PC-3 (cell line): ENCODE measurements around the gene PPP6R2. TPM values are rescaled to one million over a fixed set of nuclear protein-coding genes. Genes with fewer than 3 reads are reported as not detected.
A peak's percentile ranks its signal among the peaks of the same experiment; 100 is the strongest.

Experiments used
- ATAC-seq: fragments of 200-7000 bp; cut with Tn5 transposase; 2 replicates; pipeline ENCODE4 v1.9.1; 2020; ENCODE audit warnings: mild to moderate bottlenecking, moderate library complexity
- BruUV-seq: library from RNA; stranded (reverse); fragments of 400-500 nt; replicated peaks from 2 replicates; lab custom pipeline; 2021; lab: Mats Ljungman, UMichigan
- CTCF ChIA-PET: fragments of 300-600 bp; sonication (Branson Sonifier 250); formaldehyde crosslinking; loops from one replicate; lab custom pipeline; 2022; ENCODE audit warnings: antibody characterized with exemption; lab: Charles Lee
- POLR2A ChIA-PET: fragments of 300-600 bp; sonication (Branson Sonifier 250); formaldehyde crosslinking; loops from one replicate; lab custom pipeline; 2022; ENCODE audit warnings: antibody characterized with exemption; ENCODE audit not compliant: unreplicated experiment; lab: Charles Lee
- DNase-seq: peaks from one replicate; pipeline ENCODE4 v3.0.0-alpha.2; 2015
- H2AFZ ChIP-seq: fragments of 300-600 bp; sonication (generic); 2 replicates; pipeline ENCODE4 v1.6.0; 2016; ENCODE audit warnings: antibody characterized with exemption, low read length
- H3F3A ChIP-seq: fragments of 300-600 bp; sonication (generic); one replicate; pipeline ENCODE4 v1.6.0; 2017; ENCODE audit warnings: antibody characterized with exemption, low read length, control low read depth, mild to moderate bottlenecking; ENCODE audit not compliant: unreplicated experiment
- H3K27ac ChIP-seq: fragments of 300-600 bp; sonication (generic); 2 replicates; pipeline ENCODE4 v1.5.1; 2016; ENCODE audit warnings: mild to moderate bottlenecking, low read length
- H3K27me3 ChIP-seq: fragments of 300-600 bp; sonication (generic); 2 replicates; pipeline ENCODE4 v1.6.1; 2016; ENCODE audit warnings: low read length, mixed read lengths
- H3K36me3 ChIP-seq: fragments of 300-600 bp; sonication (generic); 2 replicates; pipeline ENCODE4 v1.6.1; 2016; ENCODE audit warnings: low read depth, mixed run types, low read length, mixed read lengths
- H3K4me1 ChIP-seq: fragments of 300-600 bp; sonication (generic); 2 replicates; pipeline ENCODE4 v1.5.1; 2016; ENCODE audit warnings: low read length; ENCODE audit not compliant: insufficient read depth
- H3K4me2 ChIP-seq: fragments of 300-600 bp; sonication (generic); 2 replicates; pipeline ENCODE4 v1.6.0; 2016; ENCODE audit warnings: low read length
- H3K4me3 ChIP-seq: fragments of 300-600 bp; sonication (generic); 2 replicates; pipeline ENCODE4 v1.5.1; 2016; ENCODE audit warnings: mild to moderate bottlenecking, low read length, mixed read lengths
- H3K79me2 ChIP-seq: fragments of 300-600 bp; sonication (generic); 2 replicates; pipeline ENCODE4 v1.6.1; 2017; ENCODE audit warnings: low read length, mixed read lengths
- H3K9ac ChIP-seq: fragments of 300-600 bp; sonication (generic); 2 replicates; pipeline ENCODE4 v1.6.0; 2016; ENCODE audit warnings: mild to moderate bottlenecking, low read length
- H3K9me2 ChIP-seq: fragments of 300-600 bp; sonication (generic); replicated peaks from 2 replicates; pipeline ENCODE4 v1.6.1; 2016; ENCODE audit warnings: mixed run types, low read length, mixed read lengths
- H3K9me3 ChIP-seq: fragments of 300-600 bp; sonication (generic); 2 replicates; pipeline ENCODE4 v1.6.1; 2016; ENCODE audit warnings: low read length, mixed read lengths
- H4K20me1 ChIP-seq: fragments of 300-600 bp; sonication (generic); 2 replicates; pipeline ENCODE4 v1.6.1; 2016; ENCODE audit warnings: low read length, mixed read lengths
- EZH2 ChIP-seq: fragments of 300-600 bp; sonication (generic); IDR thresholded peaks from one replicate; pipeline ENCODE4 v1.6.1; 2017; ENCODE audit warnings: antibody characterized with exemption, mild to moderate bottlenecking, low read length; ENCODE audit not compliant: unreplicated experiment
- EZH2phosphoT487 ChIP-seq: fragments of 300-600 bp; sonication (generic); IDR thresholded peaks from 2 replicates; pipeline ENCODE4 v1.6.1; 2018; ENCODE audit warnings: mild to moderate bottlenecking, antibody characterized with exemption, low read length, borderline replicate concordance
- intact Hi-C: fragments of 100-400 bp; cut with micrococcal nuclease; formaldehyde crosslinking; loops from 2 replicates; pipeline ENCODE4 v1.9.0; 2023
- total RNA-seq: library from RNA; depleted of rRNA; stranded (reverse); fragments of >200 nt; gene quantifications from 2 replicates; pipeline ENCODE4 v1.2.3, GENCODE V29; 2014
- TF ChIP-seq, protein P1 (sequence below): fragments of 300-600 bp; sonication (generic); conservative IDR thresholded peaks from 2 replicates; pipeline ENCODE4 v1.5.1; 2017; ENCODE audit warnings: antibody characterized with exemption, low read depth, mild to moderate bottlenecking, low read length

PPP6R2 gene
- total RNA-seq, 1 experiment from 2014 or later = 46.2 TPM

DNA sequence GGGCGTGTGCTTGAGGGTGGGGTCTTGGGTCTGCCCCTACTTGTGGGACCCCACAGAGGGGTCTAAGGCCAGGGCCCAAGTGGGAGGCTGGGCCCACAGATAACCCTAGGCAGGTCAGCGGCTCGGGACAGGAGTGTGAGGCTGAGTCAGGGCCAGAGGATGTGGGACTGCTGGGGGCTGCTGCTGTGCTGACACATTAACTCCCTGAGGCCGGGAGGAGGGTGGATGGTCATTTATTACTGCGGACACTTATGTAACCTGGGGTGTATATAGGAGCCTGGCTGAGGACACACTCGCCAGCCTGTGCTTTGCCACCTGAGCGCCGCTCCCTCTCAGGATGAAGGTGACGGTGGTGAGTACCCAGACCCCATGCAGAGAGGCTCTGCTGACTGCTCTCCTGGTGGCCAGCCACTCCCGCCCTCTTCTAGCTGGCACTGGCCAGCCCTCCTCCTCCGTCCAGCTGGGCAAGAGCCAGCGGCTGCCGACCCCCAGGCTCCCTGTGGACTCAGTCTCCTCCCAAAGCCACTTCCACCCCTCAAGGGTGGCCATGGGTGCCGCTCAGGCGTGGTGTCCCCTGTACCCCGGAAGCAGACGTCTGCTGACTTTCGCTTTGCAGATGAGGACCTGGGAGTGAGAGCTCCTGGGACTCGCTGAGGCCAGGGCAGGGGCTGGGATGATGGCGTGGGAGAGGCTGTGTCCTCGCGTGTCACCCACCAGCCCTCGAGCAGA, 143.6 kb downstream of the PPP6R2 start, which contains the start of gene MIOX:
Gene MIOX (plus strand): TSS at position 299 of the 729 bp plus-strand sequence. CDS start 39 bp downstream, at position 338.
- peak; percentile 42 for ATAC-seq
- POLR2A ChIA-PET = no interaction called here
- CTCF ChIA-PET = no interaction called here

DNA sequence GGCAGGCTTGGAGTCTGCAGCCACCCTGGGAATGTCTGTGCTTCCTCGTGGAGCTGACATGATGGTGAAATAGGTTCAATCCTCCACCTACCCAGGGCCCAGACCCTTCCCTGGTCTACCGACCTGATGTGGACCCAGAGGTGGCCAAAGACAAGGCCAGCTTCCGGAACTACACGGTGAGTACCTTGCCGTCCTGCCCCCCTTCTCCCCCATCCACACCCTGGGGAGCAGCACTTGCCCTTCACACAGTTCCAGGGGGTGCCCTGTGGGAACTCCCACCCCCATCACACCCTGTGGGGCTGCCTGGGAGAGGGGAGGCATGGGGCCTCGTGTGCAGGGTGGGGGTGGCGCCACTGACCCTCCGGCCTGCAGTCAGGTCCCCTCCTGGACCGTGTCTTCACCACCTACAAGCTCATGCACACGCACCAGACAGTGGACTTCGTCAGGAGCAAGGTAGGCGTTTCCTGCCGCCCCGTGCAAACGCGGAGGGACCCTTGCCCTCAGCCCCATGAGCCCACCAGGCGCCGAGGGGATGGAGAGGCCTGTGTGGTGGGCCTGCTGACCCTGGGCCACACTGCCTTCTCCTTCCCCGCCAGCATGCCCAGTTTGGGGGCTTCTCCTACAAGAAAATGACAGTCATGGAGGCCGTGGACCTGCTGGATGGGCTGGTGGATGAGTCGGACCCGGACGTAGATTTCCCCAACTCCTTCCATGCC, 144.3 kb downstream of the PPP6R2 start:
- no peaks in the 10 kb centered on the region for H3K9me3 ChIP-seq
- no peak; the same call in 1 of the 2 replicates for ATAC-seq
- no peak overlapping the region for H3K4me3 ChIP-seq
- H3K4me2 ChIP-seq = no peak overlapping the region
- no peaks in the 10 kb centered on the region for H3K9me2 ChIP-seq
- no peaks in the 10 kb centered on the region for H3K4me1 ChIP-seq
- H3K27me3 ChIP-seq = no peaks in the 10 kb centered on the region
- no peak overlapping the region for H3K27ac ChIP-seq
- ChIA-PET POLR2A (no interaction called here), CTCF (no interaction called here)
- no TSS peak for BruUV-seq
- no peaks in the 10 kb centered on the region for H3K36me3 ChIP-seq
- no peaks in the 10 kb centered on the region for H4K20me1 ChIP-seq
- no peak for DNase-seq
- no peak overlapping the region for H2AFZ ChIP-seq
- no peaks in the 10 kb centered on the region for H3F3A ChIP-seq
- TF ChIP-seq EZH2phosphoT487 (no peak), EZH2 (no peak)
- no peaks in the 10 kb centered on the region for H3K79me2 ChIP-seq
- intact Hi-C loops = no loop called here
- H3K9ac ChIP-seq = no peak overlapping the region

More for the DNA sequence above, 143.6 kb downstream of the PPP6R2 start, which contains the start of gene MIOX:
- intact Hi-C loops = no loop called here
- Histone ChIP-seq H3F3A (no peaks in the 10 kb centered on the region), H3K9me3 (no peaks in the 10 kb centered on the region), H3K4me1 (no peaks in the 10 kb centered on the region), H3K36me3 (no peaks in the 10 kb centered on the region), H3K9me2 (no peaks in the 10 kb centered on the region), H3K79me2 (no peaks in the 10 kb centered on the region), H4K20me1 (no peaks in the 10 kb centered on the region), H3K27ac (no peak within 1 kb of the TSS), H3K27me3 (no peaks in the 10 kb centered on the region), H3K4me3 (no peak within 1 kb of the TSS), H3K4me2 (no peak within 1 kb of the TSS), H2AFZ (no peak within 1 kb of the TSS), H3K9ac (no peak within 1 kb of the TSS)
- no TSS peak for BruUV-seq
- no peak for DNase-seq
- TF ChIP-seq, protein P1, sequence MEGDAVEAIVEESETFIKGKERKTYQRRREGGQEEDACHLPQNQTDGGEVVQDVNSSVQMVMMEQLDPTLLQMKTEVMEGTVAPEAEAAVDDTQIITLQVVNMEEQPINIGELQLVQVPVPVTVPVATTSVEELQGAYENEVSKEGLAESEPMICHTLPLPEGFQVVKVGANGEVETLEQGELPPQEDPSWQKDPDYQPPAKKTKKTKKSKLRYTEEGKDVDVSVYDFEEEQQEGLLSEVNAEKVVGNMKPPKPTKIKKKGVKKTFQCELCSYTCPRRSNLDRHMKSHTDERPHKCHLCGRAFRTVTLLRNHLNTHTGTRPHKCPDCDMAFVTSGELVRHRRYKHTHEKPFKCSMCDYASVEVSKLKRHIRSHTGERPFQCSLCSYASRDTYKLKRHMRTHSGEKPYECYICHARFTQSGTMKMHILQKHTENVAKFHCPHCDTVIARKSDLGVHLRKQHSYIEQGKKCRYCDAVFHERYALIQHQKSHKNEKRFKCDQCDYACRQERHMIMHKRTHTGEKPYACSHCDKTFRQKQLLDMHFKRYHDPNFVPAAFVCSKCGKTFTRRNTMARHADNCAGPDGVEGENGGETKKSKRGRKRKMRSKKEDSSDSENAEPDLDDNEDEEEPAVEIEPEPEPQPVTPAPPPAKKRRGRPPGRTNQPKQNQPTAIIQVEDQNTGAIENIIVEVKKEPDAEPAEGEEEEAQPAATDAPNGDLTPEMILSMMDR = no peak
- TF ChIP-seq EZH2phosphoT487 = no peak
- no peak for TF ChIP-seq EZH2

DNA sequence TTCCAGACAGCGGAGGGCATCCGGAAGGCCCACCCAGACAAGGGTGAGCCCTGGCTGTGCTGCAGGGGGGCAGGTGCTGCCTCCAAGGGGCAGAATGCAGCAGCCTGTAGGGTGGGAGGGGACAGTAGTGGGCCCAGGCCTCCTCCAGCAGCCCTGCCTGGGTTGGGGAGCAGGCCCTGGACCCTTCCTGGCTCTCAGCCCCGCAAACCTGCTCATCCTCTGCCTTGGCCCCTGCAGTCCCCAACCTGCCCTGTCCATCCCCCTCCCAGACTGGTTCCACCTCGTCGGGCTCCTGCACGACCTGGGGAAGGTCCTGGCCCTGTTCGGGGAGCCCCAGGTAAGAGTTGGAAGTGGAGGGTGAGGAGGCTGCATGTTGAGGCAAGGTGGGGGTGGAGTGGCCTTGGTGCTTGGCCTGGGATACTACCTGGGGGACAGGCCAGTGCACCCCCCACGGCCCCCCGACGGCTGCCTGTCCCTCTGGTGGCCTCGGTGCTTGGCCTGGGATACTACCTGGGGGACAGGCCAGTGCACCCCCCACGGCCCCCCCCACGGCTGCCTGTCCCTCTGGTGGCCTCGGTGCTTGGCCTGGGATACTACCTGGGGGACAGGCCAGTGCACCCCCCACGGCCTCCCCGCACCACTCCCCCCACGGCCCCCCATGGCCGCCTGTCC, 145.0 kb downstream of the PPP6R2 start:
- Histone ChIP-seq H3K4me1 (no peaks in the 10 kb centered on the region), H3K36me3 (no peaks in the 10 kb centered on the region), H3F3A (no peaks in the 10 kb centered on the region), H4K20me1 (no peaks in the 10 kb centered on the region), H3K4me3 (no peak overlapping the region), H3K9me2 (no peaks in the 10 kb centered on the region), H3K79me2 (no peaks in the 10 kb centered on the region), H3K27ac (no peak overlapping the region), H3K9me3 (no peaks in the 10 kb centered on the region), H3K27me3 (no peaks in the 10 kb centered on the region), H2AFZ (no peak overlapping the region), H3K4me2 (no peak overlapping the region), H3K9ac (no peak overlapping the region)
- CTCF ChIA-PET = no interaction called here
- DNase-seq (no peak), ATAC-seq (no peak)
- TF ChIP-seq EZH2 (no peak), EZH2phosphoT487 (no peak)
- TF ChIP-seq, protein P1 = no peak
- POLR2A ChIA-PET = no interaction called here
- BruUV-seq = no TSS peak
- intact Hi-C loops = no loop called here
